Stimulated activated CD4-positive, alpha-beta T cell treated with anti-CD3 and anti-CD28 coated beads, Interleukin-2, amount 100 ng/mL, for 24 hours (primary cell): ENCODE measurements around the gene SMOC1.
A peak's percentile ranks its signal among the peaks of the same experiment; 100 is the strongest.

Experiments used
- DNase-seq, 2 donors: peaks; one replicate each; pipeline ENCODE4 v3.0.0-alpha.2; 2020

SMOC1 gene, protein sequence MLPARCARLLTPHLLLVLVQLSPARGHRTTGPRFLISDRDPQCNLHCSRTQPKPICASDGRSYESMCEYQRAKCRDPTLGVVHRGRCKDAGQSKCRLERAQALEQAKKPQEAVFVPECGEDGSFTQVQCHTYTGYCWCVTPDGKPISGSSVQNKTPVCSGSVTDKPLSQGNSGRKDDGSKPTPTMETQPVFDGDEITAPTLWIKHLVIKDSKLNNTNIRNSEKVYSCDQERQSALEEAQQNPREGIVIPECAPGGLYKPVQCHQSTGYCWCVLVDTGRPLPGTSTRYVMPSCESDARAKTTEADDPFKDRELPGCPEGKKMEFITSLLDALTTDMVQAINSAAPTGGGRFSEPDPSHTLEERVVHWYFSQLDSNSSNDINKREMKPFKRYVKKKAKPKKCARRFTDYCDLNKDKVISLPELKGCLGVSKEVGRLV

GRCh38 chr14:69879175-69880043 lies at the start of gene SMOC1:
SMOC1 (plus strand) TSS chr14:69879416; CDS start chr14:69879679, 263 bp downstream.
- DNase-seq = peak; percentile 26 to 66

GRCh38 chr14:69838881-69839416 lies 40.3 kb upstream of the SMOC1 start:
- DNase-seq = no peak

- no peak for DNase-seq
These were observed 39.6 kb upstream of the SMOC1 start for GRCh38 chr14:69839661-69840060.

- no peak for DNase-seq
These were observed 37.6 kb upstream of the SMOC1 start for GRCh38 chr14:69841656-69842055.

DNA sequence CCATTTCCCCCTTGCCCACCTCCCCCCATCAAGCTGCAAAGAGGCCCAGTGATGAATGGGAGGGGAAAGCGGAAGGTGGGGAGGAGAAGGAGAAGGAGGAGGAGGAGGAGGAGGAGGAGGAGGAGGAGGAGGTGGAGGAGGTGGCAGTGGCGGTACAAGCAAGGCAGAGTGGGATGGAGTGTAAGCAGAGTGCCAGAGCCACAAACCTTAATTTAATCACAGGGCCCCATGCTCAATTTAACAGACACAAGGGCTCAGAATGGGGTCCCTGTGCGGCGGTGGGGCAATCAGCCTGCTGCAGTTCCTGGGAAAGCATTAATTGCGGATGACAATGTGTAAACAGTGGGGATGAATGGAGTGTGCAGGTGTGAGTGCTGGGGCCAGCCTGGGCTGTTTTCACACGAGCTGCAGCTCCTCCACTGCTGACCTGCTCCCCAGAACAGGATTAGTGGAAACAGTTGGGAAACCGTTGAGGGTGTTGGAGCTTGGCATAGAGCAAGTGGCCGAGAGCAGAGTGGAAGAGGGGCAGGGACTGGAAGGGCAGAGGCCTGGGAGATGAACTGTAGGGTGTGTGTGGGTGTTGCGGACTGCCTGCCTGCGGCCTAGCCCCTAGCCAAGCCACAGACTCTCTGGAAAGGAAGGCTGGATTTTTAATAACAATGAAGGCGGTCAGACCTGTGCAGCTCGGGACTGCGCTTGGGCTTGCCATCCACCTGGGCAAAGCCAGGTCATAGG lies 36.4 kb upstream of the SMOC1 start:
- DNase-seq = no peak

DNA sequence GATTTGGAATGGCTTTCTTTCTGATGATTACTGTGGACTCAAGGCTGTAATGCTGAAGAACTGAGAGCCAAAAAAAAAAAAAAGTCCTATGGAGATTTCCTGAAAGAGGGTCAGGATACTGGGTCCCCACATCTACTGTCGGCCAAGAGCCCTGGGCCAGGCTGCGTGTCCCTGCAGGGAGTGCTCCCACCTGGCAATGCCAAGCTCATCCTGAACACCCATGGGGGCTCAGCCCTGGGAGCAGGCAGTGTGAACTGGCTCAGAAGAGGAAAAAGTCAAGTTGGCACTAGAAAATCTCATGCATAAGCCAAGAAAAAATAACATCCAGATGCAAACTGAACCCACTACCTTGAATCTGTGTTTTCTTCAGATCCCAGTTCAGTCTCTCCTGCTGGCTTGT lies 35.0 kb upstream of the SMOC1 start:
- no peak for DNase-seq

DNA sequence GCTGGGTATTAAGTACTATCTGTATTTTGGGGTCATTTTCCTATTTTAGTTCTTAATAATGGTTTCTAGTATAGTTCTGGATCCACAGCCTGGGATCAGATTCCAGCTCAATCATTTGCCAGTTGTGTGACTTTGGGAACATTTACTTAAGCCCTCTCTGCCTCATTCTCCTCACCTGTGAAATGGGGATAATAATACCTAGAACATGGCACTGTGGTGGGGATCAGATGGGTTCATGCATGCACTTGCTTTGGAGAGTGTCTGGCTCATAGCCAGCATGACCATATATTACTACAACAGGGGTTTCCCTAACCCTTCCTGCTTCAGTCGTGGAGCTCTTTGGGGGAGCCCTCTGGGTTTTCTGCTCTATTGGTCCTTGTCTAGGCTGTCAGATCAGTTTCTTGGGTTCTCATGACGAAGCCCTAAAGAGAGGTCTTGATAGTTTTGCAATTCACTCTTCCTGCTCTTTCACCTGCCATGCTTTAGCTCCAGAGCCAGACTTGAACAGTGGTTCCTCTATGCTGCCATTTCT lies 34.1 kb upstream of the SMOC1 start:
- no peak for DNase-seq

DNA sequence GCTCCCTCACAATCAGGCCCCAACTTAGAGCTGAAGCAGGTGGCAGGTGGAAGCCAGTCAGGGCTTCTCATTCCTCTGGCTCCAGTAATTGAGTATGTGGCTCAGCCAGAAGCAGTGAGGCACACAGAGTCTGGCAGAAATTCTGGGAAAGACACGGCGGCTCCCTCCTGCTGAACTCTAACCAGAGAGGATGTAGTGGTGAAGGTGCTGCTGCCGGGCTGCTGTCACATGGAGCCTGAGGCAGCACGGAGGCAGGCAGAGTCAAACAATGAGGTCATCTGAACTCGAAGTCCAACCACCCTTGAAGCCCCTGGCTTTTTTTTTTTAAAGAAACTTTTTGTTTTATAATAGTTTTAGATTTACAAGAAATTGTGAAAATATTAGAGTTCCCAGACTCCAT lies 33.4 kb upstream of the SMOC1 start:
- DNase-seq = no peak

DNA sequence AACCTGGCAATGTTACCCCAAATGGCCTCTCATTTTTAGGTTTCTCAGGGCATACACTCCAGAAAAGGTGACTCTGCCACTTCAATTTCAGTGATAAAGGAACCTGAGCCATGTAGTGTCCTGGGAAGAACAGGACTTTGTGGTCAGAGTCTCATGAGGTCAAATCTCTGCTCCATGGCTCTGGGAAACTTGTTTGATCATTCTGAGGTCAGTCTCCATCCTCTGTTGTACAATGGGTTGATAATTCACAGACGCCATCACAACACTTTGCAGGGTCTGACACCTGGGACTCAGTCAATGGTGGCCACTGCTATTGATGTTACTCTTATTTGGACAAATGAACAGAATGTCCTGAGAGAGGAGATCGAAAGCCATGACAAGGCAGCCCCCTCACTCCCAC lies 31.1 kb upstream of the SMOC1 start:
- no peak for DNase-seq

DNA sequence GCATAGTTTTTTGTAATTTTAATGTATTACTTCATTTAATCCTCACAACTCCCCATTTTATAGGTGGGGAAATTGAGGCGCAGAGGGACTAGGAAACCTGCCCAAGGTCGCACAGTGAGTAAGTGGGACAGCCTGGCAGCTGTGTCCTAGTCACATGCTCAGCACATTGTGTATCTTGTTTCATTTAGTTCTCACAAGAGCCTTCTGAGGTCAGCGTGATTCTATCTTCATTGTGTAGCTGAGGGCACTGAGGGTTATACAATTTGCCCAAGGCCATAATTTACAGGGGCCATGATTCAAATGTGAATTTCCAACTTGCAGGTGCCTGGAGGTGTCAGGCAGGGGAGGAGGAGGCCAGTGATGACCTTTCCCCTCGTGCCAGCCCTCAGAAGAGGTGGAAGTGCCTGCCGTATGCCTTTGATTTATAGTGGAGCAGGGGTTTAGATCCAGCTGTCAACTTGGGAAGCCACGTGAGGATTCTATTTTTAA lies 30.3 kb upstream of the SMOC1 start:
- DNase-seq = no peak

DNA sequence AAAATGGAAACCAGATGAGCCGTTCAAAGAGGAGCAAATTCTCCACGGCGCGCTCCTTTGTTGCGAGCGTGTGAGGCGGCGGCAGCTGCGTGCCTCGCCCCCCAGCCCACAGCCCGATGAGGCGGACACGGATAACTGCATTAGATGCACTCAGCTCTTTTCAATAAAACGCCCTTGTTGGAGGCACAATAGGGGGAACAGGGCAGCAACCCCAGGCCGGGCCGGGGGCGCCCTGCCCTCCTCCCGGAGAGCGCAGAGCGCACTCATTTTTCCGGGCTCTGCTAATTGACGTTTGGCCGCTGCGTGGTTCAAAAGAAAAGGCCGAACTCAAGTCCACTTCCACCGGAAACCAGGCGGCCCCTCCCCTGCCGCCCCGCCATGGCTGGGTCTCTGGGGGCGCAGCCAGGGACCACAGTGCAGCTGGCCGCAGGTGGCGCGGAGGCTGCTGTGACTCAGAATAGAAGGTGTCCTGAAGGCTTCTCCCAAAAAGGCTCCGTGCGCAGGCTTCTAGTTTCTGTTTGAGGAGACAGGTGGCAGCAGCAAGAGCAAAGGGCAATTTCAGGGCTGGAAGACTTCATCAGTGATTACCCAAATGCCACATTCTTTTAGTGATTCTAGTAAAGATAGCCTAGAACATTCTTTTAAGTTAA lies 29.0 kb upstream of the SMOC1 start:
- DNase-seq = no peak

- DNase-seq = no peak
These were observed 28.5 kb upstream of the SMOC1 start for GRCh38 chr14:69850736-69851112.

DNA sequence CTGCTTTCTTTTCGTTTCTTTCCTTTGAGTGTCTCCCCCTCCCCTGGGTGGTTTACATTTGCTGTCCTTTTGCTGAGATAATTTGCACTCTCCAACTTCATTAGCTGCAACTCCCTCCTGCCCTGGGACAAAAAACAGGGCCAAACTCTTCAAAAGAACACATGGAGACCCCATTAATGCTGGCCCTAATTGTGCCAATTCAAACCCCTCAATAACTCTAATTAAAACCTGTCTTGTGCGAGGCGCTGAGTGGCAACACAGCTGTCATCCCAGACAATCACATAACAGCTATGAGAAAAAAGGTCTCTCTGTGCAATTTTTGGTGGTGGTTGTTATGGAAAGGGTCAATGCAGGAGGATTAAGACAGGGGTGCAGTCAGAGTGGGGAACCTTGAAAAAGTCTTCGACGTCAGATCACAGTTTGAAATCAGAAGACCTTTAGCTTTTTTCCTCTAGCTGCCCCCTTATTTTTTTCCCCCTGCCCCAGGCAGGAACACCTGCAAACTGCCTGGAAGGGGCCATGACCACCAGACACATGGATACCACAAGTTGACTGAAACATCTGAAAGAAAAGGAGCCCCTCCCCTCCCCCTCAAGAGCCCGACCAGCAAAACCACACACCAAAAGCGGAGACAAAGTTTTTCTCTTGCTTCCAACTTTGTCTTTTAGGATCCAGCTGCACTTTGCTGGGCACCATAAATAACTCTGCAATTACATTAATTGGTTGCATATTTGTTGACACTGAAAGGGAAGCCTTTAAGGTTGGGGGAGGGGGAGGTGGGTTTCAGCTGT lies 26.5 kb upstream of the SMOC1 start:
- DNase-seq = no peak

- DNase-seq = no peak
These were observed 25.4 kb upstream of the SMOC1 start for GRCh38 chr14:69853774-69854173.

DNA sequence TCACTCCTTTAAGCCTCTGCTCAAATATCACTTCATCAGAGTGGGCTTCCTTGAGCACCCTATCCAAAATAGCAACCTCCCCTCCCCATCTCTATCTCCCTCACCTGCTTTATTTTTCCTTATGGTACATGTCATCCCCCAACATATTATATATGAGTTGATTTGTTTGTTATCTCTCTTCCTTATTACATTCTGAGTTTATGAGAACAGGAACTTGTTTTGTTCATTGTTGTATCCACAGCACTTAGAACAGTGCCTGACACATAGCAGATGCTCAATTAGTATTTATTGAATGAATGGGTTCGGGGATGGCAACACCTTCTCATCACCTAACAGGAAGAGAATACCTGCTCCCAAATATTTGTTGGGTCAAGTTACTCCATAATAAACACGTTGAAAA lies 24.6 kb upstream of the SMOC1 start:
- DNase-seq = no peak

- no peak for DNase-seq
These were observed 23.9 kb upstream of the SMOC1 start for GRCh38 chr14:69855180-69855832.

DNA sequence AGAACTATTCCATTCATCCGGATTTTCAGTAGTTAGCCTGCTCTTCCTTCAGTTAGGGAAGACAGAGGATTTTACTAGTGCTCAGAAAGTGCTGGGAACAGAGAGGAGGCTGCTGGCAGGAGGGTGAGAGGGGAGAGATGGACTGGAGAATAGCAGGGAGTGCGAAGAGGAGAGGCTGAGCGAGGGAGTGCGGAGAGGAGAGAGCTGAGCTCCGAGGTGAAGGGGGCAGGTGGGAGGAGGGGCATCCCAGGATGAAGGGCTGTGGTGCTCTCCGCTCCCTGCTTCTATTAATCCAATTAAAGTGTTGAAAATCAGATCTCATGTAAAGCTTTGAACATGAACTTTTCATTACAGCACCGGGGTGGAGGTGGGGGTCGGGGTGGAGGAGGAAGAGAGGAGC lies 20.4 kb upstream of the SMOC1 start:
- DNase-seq = no peak

DNA sequence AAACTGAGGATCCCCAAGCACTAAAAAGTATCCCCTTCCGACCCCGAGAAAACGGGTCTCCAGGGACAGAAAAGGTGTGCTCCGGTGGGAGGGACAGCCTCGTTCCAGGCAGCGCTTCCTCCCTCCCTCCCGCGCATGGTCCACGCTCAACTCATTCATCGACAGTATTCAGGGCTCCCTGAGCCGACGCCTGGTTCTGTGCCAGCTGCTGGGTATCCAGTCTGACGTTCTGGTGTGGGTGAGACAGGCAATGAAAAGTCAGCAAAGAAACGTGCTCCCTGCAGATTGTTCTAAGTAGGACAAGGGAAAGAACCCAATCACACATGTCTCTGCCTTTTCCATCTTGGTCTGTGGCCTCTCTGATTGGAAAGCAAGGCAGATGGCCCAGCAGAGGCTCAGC lies 19.6 kb upstream of the SMOC1 start:
- no peak for DNase-seq

GRCh38 chr14:69860221-69860620 lies 19.0 kb upstream of the SMOC1 start:
- DNase-seq = no peak

GRCh38 chr14:69861025-69861569 lies 18.1 kb upstream of the SMOC1 start:
- no peak for DNase-seq
